IPS-15b (cell line): ENCODE data around the gene RAB11FIP3.

ENCODE experiments used
- H3K27me3 ChIP-seq: one replicate; pipeline ENCODE4 v1.6.1; 2013; ENCODE audit warnings: low read length; ENCODE audit not compliant: control insufficient read depth, insufficient read depth
- H3K36me3 ChIP-seq: one replicate; pipeline ENCODE4 v1.6.1; 2013; ENCODE audit warnings: low read length; ENCODE audit not compliant: control insufficient read depth, insufficient read depth
- H3K4me1 ChIP-seq: one replicate; pipeline ENCODE4 v1.6.1; 2013; ENCODE audit warnings: mild to moderate bottlenecking, low read length; ENCODE audit not compliant: control insufficient read depth, insufficient read depth
- H3K4me3 ChIP-seq: one replicate; pipeline ENCODE4 v1.5.1; 2013; ENCODE audit warnings: low read depth, low read length
- H3K9ac ChIP-seq: one replicate; pipeline ENCODE4 v1.6.1; 2013; ENCODE audit warnings: low read depth, mild to moderate bottlenecking, low read length
- H3K9me3 ChIP-seq: one replicate; pipeline ENCODE4 v1.6.1; 2013; ENCODE audit warnings: mild to moderate bottlenecking, low read length; ENCODE audit not compliant: control insufficient read depth, insufficient read depth

Gene RAB11FIP3

GRCh38 chr16:540645-541340 is 115.3 kb downstream of the RAB11FIP3 start:
- Histone ChIP-seq H3K9me3 (no peaks in the 10 kb centered on the region), H3K9ac (no peak overlapping the region), H3K4me1 (no peaks in the 10 kb centered on the region), H3K36me3 (peaks cover 11% of the 10 kb centered on the region), H3K27me3 (no peaks in the 10 kb centered on the region), H3K4me3 (no peak overlapping the region)

- Histone ChIP-seq H3K27me3 (no peaks in the 10 kb centered on the region), H3K9ac (no peak overlapping the region), H3K4me3 (no peak overlapping the region), H3K9me3 (no peaks in the 10 kb centered on the region), H3K4me1 (no peaks in the 10 kb centered on the region), H3K36me3 (peaks cover 14% of the 10 kb centered on the region)
Observed at GRCh38 chr16:543301-544164, 118.1 kb downstream of the RAB11FIP3 start.

- H3K9me3 ChIP-seq: no peaks in the 10 kb centered on the region
- H3K4me1 ChIP-seq: no peaks in the 10 kb centered on the region
- no peak overlapping the region for H3K4me3 ChIP-seq
- no peak overlapping the region for H3K9ac ChIP-seq
- H3K36me3 ChIP-seq: peaks cover 17% of the 10 kb centered on the region
- H3K27me3 ChIP-seq: no peaks in the 10 kb centered on the region
Observed at GRCh38 chr16:544517-544916, 119.1 kb downstream of the RAB11FIP3 start.

GRCh38 chr16:546909-547770 is 121.7 kb downstream of the RAB11FIP3 start:
- Histone ChIP-seq H3K27me3 (no peaks in the 10 kb centered on the region), H3K4me1 (no peaks in the 10 kb centered on the region), H3K9ac (no peak overlapping the region), H3K36me3 (peaks cover 18% of the 10 kb centered on the region), H3K4me3 (no peak overlapping the region), H3K9me3 (no peaks in the 10 kb centered on the region)

DNA sequence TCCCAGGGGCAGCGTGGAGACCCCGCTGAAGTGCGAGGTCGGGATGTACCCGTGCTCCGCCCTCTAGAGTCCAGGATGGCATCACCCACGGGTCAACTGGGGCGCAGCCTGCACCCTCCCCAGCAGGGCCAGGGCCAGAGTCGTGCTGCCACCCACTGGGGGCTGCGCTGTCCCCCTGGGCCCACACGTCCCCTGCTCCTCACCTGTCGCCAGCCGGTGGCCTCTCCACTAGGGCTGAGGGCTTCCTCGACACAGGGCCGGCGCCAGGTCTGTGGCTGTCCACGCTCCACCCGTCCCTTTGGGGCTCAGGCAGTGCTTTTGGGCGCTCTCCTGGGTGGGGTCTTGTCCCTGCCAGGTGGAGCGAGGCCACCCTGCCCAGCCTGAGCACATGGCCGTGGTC is 123.1 kb downstream of the RAB11FIP3 start:
- Histone ChIP-seq H3K4me3 (no peak overlapping the region), H3K9me3 (no peaks in the 10 kb centered on the region)

GRCh38 chr16:549544-550263 is 124.3 kb downstream of the RAB11FIP3 start:
- no peaks in the 10 kb centered on the region for H3K4me1 ChIP-seq
- peaks cover 23% of the 10 kb centered on the region for H3K36me3 ChIP-seq
- H3K9ac ChIP-seq: no peak overlapping the region
- no peaks in the 10 kb centered on the region for H3K27me3 ChIP-seq
- no peaks in the 10 kb centered on the region for H3K9me3 ChIP-seq
- no peak overlapping the region for H3K4me3 ChIP-seq

More for the DNA sequence above, 123.1 kb downstream of the RAB11FIP3 start:
- Histone ChIP-seq H3K27me3 (no peaks in the 10 kb centered on the region), H3K36me3 (peaks cover 23% of the 10 kb centered on the region), H3K4me1 (no peaks in the 10 kb centered on the region), H3K9ac (no peak overlapping the region)

DNA sequence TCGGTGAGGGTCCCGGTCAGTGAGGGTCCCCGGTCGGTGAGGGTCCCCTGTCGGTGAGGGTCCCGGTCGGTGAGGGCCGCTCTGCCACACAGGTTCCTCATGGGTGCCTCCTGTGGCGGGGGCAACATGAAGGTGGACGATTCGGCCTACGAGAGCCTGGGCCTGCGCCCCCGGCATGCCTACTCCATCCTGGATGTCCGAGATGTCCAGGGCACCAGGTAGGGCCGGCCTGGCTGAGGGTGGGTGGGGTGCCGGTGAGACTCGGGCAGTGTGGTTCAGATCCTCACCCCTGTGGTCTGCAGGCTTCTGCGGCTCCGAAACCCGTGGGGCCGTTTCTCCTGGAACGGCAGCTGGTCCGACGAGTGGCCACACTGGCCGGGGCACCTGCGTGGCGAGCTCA is 125.8 kb downstream of the RAB11FIP3 start:
- Histone ChIP-seq H3K4me3 (no peak overlapping the region), H3K9ac (no peak overlapping the region), H3K27me3 (no peaks in the 10 kb centered on the region), H3K9me3 (no peaks in the 10 kb centered on the region), H3K4me1 (no peaks in the 10 kb centered on the region), H3K36me3 (peaks cover 23% of the 10 kb centered on the region)

- Histone ChIP-seq H3K9ac (no peak overlapping the region), H3K36me3 (peaks cover 21% of the 10 kb centered on the region), H3K9me3 (no peaks in the 10 kb centered on the region), H3K4me1 (no peaks in the 10 kb centered on the region), H3K27me3 (no peaks in the 10 kb centered on the region), H3K4me3 (no peak overlapping the region)
Observed at GRCh38 chr16:552171-552570, 126.7 kb downstream of the RAB11FIP3 start.

- peaks cover 12% of the 10 kb centered on the region for H3K36me3 ChIP-seq
- H3K4me1 ChIP-seq: no peaks in the 10 kb centered on the region
- no peaks in the 10 kb centered on the region for H3K27me3 ChIP-seq
- H3K4me3 ChIP-seq: no peak overlapping the region
- H3K9me3 ChIP-seq: no peaks in the 10 kb centered on the region
- no peak overlapping the region for H3K9ac ChIP-seq
Observed at GRCh38 chr16:553601-554296, 128.3 kb downstream of the RAB11FIP3 start.

- H3K9ac ChIP-seq: no peak overlapping the region
- no peak overlapping the region for H3K4me3 ChIP-seq
- H3K9me3 ChIP-seq: no peaks in the 10 kb centered on the region
- H3K27me3 ChIP-seq: peaks cover 2% of the 10 kb centered on the region
- peaks cover 10% of the 10 kb centered on the region for H3K36me3 ChIP-seq
- no peaks in the 10 kb centered on the region for H3K4me1 ChIP-seq
Observed at GRCh38 chr16:554297-554621, 128.8 kb downstream of the RAB11FIP3 start.
